ENCODE results near the gene CAV1.

DNA sequence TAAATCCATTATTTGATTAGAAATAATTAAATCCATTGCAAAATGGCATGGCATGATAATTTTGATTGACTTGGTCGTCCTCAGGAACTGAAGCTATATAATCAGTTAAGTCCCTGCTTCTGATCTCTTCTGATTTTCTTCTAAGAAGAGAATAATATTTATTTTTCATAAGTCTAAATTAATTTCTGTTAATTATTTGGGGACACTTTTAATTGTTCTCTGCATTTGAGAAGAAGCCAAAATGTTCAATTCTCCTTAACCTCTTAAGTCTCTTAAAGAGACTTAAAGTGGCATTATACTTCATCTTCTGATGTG, 67.2 kb downstream of the CAV1 start:
- TF ChIP-seq POLR2AphosphoS5 (IDR thresholded peaks at IDR 0.05; ENCODE audit: borderline replicate concordance, low read depth, low read length) (no peak), EZH2 (IDR thresholded peaks at IDR 0.05) (no peak), FOXP2 (optimal IDR thresholded peaks at IDR 0.05; ENCODE audit: control extremely low read depth, extremely low read length, insufficient read depth) (no peak)
